ENCODE data around the gene HOXD11. TPM values are rescaled to one million over a fixed set of nuclear protein-coding genes. Genes with fewer than 3 reads are reported as not detected.
A peak's percentile ranks its signal among the peaks of the same experiment; 100 is the strongest.

Gene HOXD11
- total and polyA plus RNA-seq, 2 donors (not counting 1 experiment from before 2014, with no cell fraction given) = not detected

DNA sequence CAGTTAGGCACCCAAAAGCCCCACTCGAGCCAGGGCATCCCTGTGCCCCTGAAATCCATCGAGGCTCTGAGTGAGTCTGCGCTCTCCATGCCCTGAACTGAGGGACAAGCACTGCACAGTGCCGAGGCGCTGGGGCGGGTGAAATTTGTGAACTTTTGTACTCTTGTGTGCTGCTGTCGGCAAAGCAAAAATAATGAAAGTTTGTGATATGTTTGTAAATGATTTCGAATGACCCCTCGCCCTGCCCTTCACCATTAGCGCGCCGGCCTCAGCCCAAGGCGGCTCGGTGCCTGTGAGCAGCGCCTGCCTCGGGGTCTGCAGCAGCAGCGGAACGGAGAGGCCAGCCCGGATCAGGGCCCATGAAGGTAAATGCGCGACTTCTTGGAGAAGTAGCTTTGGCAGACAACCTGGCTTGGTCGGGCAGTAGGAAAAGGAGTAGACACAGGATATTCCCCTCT lies 42.4 kb downstream of the HOXD11 start:
- WGBS (ENCODE audit: insufficient coverage) = 21% methylated on average over 17 of the region's 22 CpGs
- H3K27me3 ChIP-seq (replicated peaks in 1 of 4; ENCODE audit: control extremely low read depth in 1 of 4, control insufficient read depth in 3 of 4, insufficient read depth in 4 of 4, low read length in 3 of 4) = peaks cover 0 to 88% (median 54%) of the 10 kb centered on the region in 4 experiments

DNA sequence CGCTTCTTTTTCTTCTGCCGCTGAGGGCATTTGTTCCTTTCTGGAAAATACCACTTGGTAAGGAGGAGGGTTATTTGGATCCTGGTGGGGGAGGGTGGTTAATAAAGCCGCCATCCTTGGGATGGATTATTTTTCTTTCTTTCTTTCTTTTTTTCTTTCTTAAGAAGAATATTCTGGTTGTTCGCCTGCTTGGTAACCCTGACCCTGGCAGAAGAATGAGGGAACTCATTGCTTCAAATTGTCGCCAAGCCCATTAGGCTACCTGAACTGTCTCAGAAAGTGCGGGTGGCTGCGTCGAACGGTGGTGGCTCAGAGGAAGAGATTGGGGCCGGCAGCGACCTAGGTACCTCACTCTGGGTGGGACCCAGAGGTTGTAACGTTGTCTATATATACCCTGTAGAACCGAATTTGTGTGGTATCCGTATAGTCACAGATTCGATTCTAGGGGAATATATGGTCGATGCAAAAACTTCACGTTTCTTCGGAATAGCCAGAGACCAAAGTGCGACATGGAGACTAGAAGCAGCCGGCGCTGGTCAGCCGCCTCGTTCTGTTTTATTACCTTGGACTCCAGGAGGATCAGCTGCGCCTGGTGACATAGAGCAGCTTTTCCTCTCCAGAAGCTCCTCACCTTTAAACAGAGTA lies 43.0 kb downstream of the HOXD11 start:
- ATAC-seq (ENCODE audit: low read depth) (no peak), DNase-seq (peak; percentile 1)
- no peaks in the 10 kb centered on the region for H3K36me3 ChIP-seq (replicated peaks in 1 of 2; ENCODE audit: control extremely low read depth in 1 of 2, control insufficient read depth in 1 of 2, extremely low read depth in 1 of 2, insufficient read depth in 2 of 2, low read length in 1 of 2)
- 19% methylated on average over 16 of the region's 24 CpGs for WGBS (ENCODE audit: insufficient coverage)
- H2AFZ ChIP-seq (ENCODE audit: insufficient read depth, low read depth, low read length, poor library complexity, severe bottlenecking) = no peak overlapping the region
- peaks cover 78% of the 10 kb centered on the region for H3K27me3 Mint-ChIP-seq
- no peaks in the 10 kb centered on the region for H4K20me1 ChIP-seq (ENCODE audit: control insufficient read depth, insufficient read depth, low read length, poor library complexity, severe bottlenecking)
- intact Hi-C loops (cut with micrococcal nuclease) = no loop called here
- peaks cover 0 to 25% (median 0%) of the 10 kb centered on the region in 3 donors for H3K9me3 ChIP-seq (ENCODE audit: control extremely low read depth in 1 of 3, control insufficient read depth in 2 of 3, insufficient read depth in 1 of 3, low read length in 2 of 3)
- peaks cover 0 to 87% (median 57%) of the 10 kb centered on the region in 4 experiments for H3K27me3 ChIP-seq (replicated peaks in 1 of 4; ENCODE audit: control extremely low read depth in 1 of 4, control insufficient read depth in 3 of 4, insufficient read depth in 4 of 4, low read length in 3 of 4)
- H3K4me3 Mint-ChIP-seq = no peak overlapping the region
- ChIA-PET CTCF (no interaction called here), POLR2A (no interaction called here)
- H3K27ac ChIP-seq (ENCODE audit: low read length in 2 of 2) = no peak overlapping the region
- H3K9ac ChIP-seq (ENCODE audit: low read length) = no peak overlapping the region
- no peaks in the 10 kb centered on the region for H3K79me2 ChIP-seq (ENCODE audit: control insufficient read depth, insufficient read depth, low read length)
- TF ChIP-seq EZH2 (IDR thresholded peaks at IDR 0.05; ENCODE audit: borderline replicate concordance, insufficient read depth, low read depth, low read length, poor library complexity, severe bottlenecking) = no peak
- TF ChIP-seq, protein P1, sequence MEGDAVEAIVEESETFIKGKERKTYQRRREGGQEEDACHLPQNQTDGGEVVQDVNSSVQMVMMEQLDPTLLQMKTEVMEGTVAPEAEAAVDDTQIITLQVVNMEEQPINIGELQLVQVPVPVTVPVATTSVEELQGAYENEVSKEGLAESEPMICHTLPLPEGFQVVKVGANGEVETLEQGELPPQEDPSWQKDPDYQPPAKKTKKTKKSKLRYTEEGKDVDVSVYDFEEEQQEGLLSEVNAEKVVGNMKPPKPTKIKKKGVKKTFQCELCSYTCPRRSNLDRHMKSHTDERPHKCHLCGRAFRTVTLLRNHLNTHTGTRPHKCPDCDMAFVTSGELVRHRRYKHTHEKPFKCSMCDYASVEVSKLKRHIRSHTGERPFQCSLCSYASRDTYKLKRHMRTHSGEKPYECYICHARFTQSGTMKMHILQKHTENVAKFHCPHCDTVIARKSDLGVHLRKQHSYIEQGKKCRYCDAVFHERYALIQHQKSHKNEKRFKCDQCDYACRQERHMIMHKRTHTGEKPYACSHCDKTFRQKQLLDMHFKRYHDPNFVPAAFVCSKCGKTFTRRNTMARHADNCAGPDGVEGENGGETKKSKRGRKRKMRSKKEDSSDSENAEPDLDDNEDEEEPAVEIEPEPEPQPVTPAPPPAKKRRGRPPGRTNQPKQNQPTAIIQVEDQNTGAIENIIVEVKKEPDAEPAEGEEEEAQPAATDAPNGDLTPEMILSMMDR (IDR thresholded peaks at IDR 0.05) = no peak
- H3K4me2 ChIP-seq (replicated peaks; ENCODE audit: low read depth, low read length, poor library complexity, severe bottlenecking) = no peak overlapping the region
- H3K4me3 ChIP-seq (ENCODE audit: control extremely low read depth in 1 of 5, extremely low read depth in 1 of 5, insufficient read depth in 1 of 5, low read depth in 2 of 5, low read length in 4 of 5) = no peak overlapping the region
- peaks cover 0 to 4% of the 10 kb centered on the region in 2 donors for H3K4me1 ChIP-seq (ENCODE audit: control insufficient read depth in 2 of 2, insufficient read depth in 2 of 2, low read length in 2 of 2)
- H3K27ac Mint-ChIP-seq = no peak overlapping the region
- H3K4me1 Mint-ChIP-seq = no peaks in the 10 kb centered on the region
- H3K9me3 Mint-ChIP-seq (ENCODE audit: insufficient read depth) = no peaks in the 10 kb centered on the region

More for the DNA sequence above, 42.4 kb downstream of the HOXD11 start:
- Mint-ChIP-seq H3K9me3 (ENCODE audit: insufficient read depth) (no peaks in the 10 kb centered on the region), H3K4me3 (no peak overlapping the region), H3K27ac (no peak overlapping the region), H3K27me3 (peaks cover 78% of the 10 kb centered on the region), H3K4me1 (no peaks in the 10 kb centered on the region)
- H3K79me2 ChIP-seq (ENCODE audit: control insufficient read depth, insufficient read depth, low read length) = no peaks in the 10 kb centered on the region
- H3K36me3 ChIP-seq (replicated peaks in 1 of 2; ENCODE audit: control extremely low read depth in 1 of 2, control insufficient read depth in 1 of 2, extremely low read depth in 1 of 2, insufficient read depth in 2 of 2, low read length in 1 of 2) = no peaks in the 10 kb centered on the region
- TF ChIP-seq, protein P1 (IDR thresholded peaks at IDR 0.05) = no peak
- TF ChIP-seq EZH2 (IDR thresholded peaks at IDR 0.05; ENCODE audit: borderline replicate concordance, insufficient read depth, low read depth, low read length, poor library complexity, severe bottlenecking) = no peak
- H3K4me1 ChIP-seq (ENCODE audit: control insufficient read depth in 2 of 2, insufficient read depth in 2 of 2, low read length in 2 of 2) = peaks cover 0 to 4% of the 10 kb centered on the region in 2 donors
- POLR2A ChIA-PET = no interaction called here
- ATAC-seq (ENCODE audit: low read depth) (no peak), DNase-seq (no peak)
- intact Hi-C loops (cut with micrococcal nuclease) = no loop called here
- H3K9me3 ChIP-seq (ENCODE audit: control extremely low read depth in 1 of 3, control insufficient read depth in 2 of 3, insufficient read depth in 1 of 3, low read length in 2 of 3) = peaks cover 0 to 25% (median 0%) of the 10 kb centered on the region in 3 donors
- H2AFZ ChIP-seq (ENCODE audit: insufficient read depth, low read depth, low read length, poor library complexity, severe bottlenecking) = no peak overlapping the region
- no peak overlapping the region for H3K9ac ChIP-seq (ENCODE audit: low read length)
- no peak overlapping the region for H3K27ac ChIP-seq (ENCODE audit: low read length in 2 of 2)
- H4K20me1 ChIP-seq (ENCODE audit: control insufficient read depth, insufficient read depth, low read length, poor library complexity, severe bottlenecking) = no peaks in the 10 kb centered on the region
- H3K4me2 ChIP-seq (replicated peaks; ENCODE audit: low read depth, low read length, poor library complexity, severe bottlenecking) = no peak overlapping the region
- CTCF ChIA-PET = no interaction called here
- no peak overlapping the region for H3K4me3 ChIP-seq (ENCODE audit: control extremely low read depth in 1 of 5, extremely low read depth in 1 of 5, insufficient read depth in 1 of 5, low read depth in 2 of 5, low read length in 4 of 5)

Measured in B cell (primary cell).